Lung (tissue), 12 donors: ENCODE data around the gene NAGK. TPM values are rescaled to one million over a fixed set of nuclear protein-coding genes. Genes with fewer than 3 reads are reported as not detected.

ENCODE experiments used
- ATAC-seq: fragments of 200-7000 bp; cut with Tn5 transposase; one replicate; pipeline ENCODE4 v1.9.1; 2020; ENCODE audit warnings: moderate number of reproducible peaks; ENCODE audit not compliant: insufficient read depth, low FRiP score
- DNase-seq, 3 donors: peaks; one replicate each; pipeline ENCODE4 v3.0.0-alpha.2; 2013 to 2017
- H3K27ac ChIP-seq, 2 donors: one replicate each; pipeline ENCODE4 v1.5.1; 2013; ENCODE audit warnings: mild to moderate bottlenecking in 2 of 2, moderate library complexity in 2 of 2, control low read depth in 1 of 2, inconsistent platforms in 1 of 2, low read depth in 1 of 2, low read length in 1 of 2
- H3K27me3 ChIP-seq, 3 donors: one replicate each; pipeline ENCODE4 v1.5.1; 2013; ENCODE audit warnings: low read length in 2 of 3; ENCODE audit not compliant: control insufficient read depth in 3 of 3, insufficient read depth in 3 of 3
- H3K36me3 ChIP-seq, 4 donors: one replicate each; pipeline ENCODE4 v1.5.1; 2013; ENCODE audit warnings: low read length in 4 of 4, mild to moderate bottlenecking in 1 of 4, moderate library complexity in 1 of 4; ENCODE audit not compliant: control insufficient read depth in 4 of 4, insufficient read depth in 4 of 4
- H3K4me1 ChIP-seq, 5 donors: one replicate each; pipeline ENCODE4 v1.5.1; 2013; ENCODE audit warnings: low read length in 5 of 5, mild to moderate bottlenecking in 2 of 5, moderate library complexity in 1 of 5; ENCODE audit not compliant: control insufficient read depth in 5 of 5, insufficient read depth in 5 of 5
- H3K4me3 ChIP-seq: one replicate; pipeline ENCODE4 v1.5.1; 2013; ENCODE audit warnings: mild to moderate bottlenecking, control low read depth, moderate library complexity
- H3K9ac ChIP-seq, 2 donors: one replicate each; pipeline ENCODE4 v1.5.1; 2013; ENCODE audit warnings: low read length in 2 of 2, control low read depth in 1 of 2; ENCODE audit not compliant: insufficient read depth in 1 of 2
- H3K9me3 ChIP-seq, 4 donors: one replicate each; pipeline ENCODE4 v1.5.1; 2013; ENCODE audit warnings: low read length in 3 of 4, mild to moderate bottlenecking in 1 of 4, moderate library complexity in 1 of 4; ENCODE audit not compliant: control insufficient read depth in 4 of 4, insufficient read depth in 3 of 4
- WGBS, 2 donors: extraction: QIAGEN DNeasy Blood & Tissue Kit; methylation state at CpG; one replicate each; pipeline ENCODE4 v1.1.7; 2013; 5-methylcytosine and 5-hydroxymethylcytosine counted together
- polyA plus RNA-seq, 2 donors: library from polyadenylated mRNA; stranded (reverse); fragments of 200-250 nt; gene quantifications; one replicate each; pipeline ENCODE4 v1.2.1, GENCODE V29; 2013
- total RNA-seq, 2 donors: library from RNA; depleted of rRNA in 1 of 2; stranded (reverse); fragments of >200 nt in 1 of 2; gene quantifications; one replicate each; pipeline ENCODE4 v1.2.1, GENCODE V29; 2014 to 2021
- TF ChIP-seq, protein P1 (sequence below): IDR thresholded peaks from 2 replicates; pipeline ENCODE4 v1.5.1; 2012; ENCODE audit warnings: mild to moderate bottlenecking; ENCODE audit errors: control extremely low read depth, extremely low read depth
- donor health status: control.
- donor health status: control.
- donor health status: Bipolar disorder and iron deficiency.
- donor health status: healthy.
- donor health status: DM: yes; HTN: yes; CAD: no.

Gene NAGK
- total and polyA plus RNA-seq, 4 donors: 48.2 to 162 (median 133) TPM

DNA sequence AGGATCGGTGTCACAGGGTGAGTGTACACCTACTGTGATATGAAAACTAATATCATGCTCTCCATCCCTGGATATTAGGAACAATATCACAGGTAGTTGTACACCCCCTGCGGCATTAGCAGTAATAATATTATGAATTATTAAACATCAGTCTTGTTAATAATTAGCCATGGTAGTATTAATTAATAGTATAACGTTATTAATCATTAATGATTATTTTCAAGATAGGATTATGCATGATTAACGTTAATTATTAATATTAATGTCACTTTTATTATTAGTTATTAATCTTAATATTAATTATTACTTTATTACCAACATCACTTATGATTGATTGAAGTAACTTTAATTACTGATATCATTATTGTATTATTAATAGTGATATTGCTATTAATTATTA lies 26.2 kb upstream of the NAGK start:
- TF ChIP-seq, protein P1, sequence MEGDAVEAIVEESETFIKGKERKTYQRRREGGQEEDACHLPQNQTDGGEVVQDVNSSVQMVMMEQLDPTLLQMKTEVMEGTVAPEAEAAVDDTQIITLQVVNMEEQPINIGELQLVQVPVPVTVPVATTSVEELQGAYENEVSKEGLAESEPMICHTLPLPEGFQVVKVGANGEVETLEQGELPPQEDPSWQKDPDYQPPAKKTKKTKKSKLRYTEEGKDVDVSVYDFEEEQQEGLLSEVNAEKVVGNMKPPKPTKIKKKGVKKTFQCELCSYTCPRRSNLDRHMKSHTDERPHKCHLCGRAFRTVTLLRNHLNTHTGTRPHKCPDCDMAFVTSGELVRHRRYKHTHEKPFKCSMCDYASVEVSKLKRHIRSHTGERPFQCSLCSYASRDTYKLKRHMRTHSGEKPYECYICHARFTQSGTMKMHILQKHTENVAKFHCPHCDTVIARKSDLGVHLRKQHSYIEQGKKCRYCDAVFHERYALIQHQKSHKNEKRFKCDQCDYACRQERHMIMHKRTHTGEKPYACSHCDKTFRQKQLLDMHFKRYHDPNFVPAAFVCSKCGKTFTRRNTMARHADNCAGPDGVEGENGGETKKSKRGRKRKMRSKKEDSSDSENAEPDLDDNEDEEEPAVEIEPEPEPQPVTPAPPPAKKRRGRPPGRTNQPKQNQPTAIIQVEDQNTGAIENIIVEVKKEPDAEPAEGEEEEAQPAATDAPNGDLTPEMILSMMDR: no peak
- Histone ChIP-seq H3K27ac (no peak overlapping the region), H3K27me3 (no peaks in the 10 kb centered on the region), H3K9me3 (peaks cover 0 to 3% (median 0%) of the 10 kb centered on the region in 4 donors), H3K4me1 (no peaks in the 10 kb centered on the region), H3K36me3 (no peaks in the 10 kb centered on the region), H3K9ac (no peak overlapping the region), H3K4me3 (no peak overlapping the region)
- no peak for ATAC-seq
- DNase-seq: no peak
- 68 to 74% methylated on average over 4 of the region's 4 CpGs for WGBS, 2 donors

DNA sequence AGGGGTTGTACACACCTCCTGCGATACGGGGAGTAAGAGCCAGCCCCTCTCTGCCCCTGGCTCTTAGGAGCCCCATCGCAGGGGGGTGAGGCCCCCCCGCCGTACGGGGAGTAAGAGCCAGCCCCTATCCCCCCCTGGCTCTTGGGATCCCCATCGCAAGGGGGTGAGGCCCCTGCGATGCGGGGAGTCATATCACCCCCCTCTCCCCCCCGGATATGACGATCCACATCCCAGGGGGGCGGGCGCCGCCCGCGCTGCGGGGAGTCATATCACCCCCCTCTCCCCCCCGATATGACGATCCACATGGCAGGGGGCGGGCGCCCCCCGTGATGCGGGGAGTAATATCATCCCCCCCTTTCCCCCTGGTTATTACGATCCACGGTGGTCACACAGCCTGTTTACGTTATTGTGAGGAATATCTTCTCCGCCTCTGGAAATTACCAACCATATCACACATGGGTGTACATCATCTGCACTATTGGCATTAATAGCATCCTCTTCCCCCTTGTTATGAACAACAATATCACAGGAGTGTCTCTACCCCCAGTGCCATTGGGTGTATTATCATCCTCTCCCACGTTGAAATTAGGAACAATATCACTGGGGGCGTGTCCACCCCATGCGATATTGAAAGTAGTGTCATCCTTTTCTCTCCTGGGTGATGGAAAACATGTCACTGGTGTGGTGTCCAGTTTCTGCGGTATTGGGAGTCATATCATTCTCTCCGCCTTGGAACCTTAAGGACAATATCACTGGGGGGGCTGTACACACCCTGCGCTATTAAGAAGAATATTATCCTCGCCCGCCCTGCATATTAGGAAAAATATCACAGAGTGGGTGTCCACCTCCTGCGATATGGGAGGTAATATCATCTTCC lies 24.7 kb upstream of the NAGK start:
- H3K27ac ChIP-seq: no peak overlapping the region
- H3K27me3 ChIP-seq: no peaks in the 10 kb centered on the region
- 79 to 83% methylated on average over 24 to 36 of the region's 36 CpGs for WGBS, 2 donors
- H3K4me1 ChIP-seq: no peaks in the 10 kb centered on the region
- no peak overlapping the region for H3K4me3 ChIP-seq
- no peak overlapping the region for H3K9ac ChIP-seq
- no peak for DNase-seq
- TF ChIP-seq, protein P1: no peak
- peaks cover 0 to 1% (median 0%) of the 10 kb centered on the region in 4 donors for H3K9me3 ChIP-seq
- ATAC-seq: no peak
- no peaks in the 10 kb centered on the region for H3K36me3 ChIP-seq

DNA sequence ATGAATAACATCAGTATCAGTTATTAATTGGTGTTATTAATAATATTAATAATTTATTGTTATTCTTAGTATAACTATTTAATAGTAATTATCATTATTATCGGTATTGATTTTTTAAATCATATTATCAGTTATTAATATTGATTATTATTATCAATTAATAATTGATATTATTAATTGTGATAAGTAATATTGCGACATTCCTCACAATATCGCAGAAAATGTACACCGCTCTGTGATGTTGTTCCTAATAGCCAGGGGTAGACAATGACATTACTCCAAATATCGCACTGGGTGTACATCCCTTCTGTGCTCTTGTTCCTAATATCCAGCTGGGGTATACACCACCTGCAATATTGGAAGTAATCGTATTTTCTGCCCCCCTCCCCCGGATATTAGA lies 23.3 kb upstream of the NAGK start:
- no peak for DNase-seq
- H3K4me3 ChIP-seq: no peak overlapping the region
- H3K27me3 ChIP-seq: no peaks in the 10 kb centered on the region
- no peak overlapping the region for H3K27ac ChIP-seq
- no peak for ATAC-seq
- no peaks in the 10 kb centered on the region for H3K4me1 ChIP-seq
- no peak overlapping the region for H3K9ac ChIP-seq
- H3K9me3 ChIP-seq: peaks cover 0 to 1% (median 0%) of the 10 kb centered on the region in 4 donors
- TF ChIP-seq, protein P1: no peak
- 93 to 96% methylated on average over 7 of the region's 7 CpGs for WGBS, 2 donors
- no peaks in the 10 kb centered on the region for H3K36me3 ChIP-seq
